ENCODE data around the gene LYRM1.

LYRM1 gene

GRCh38 chr16:20903116-20903898 is 2.7 kb downstream of the LYRM1 start:
- intact Hi-C loops (cut with DNase I; ENCODE audit: low total_unique reads), result loop anchor here (5.0 to 10.0 kb wide), 2 partner anchors 36 to 1771 kb away; no protein-coding TSS in a partner anchor
- no peaks in the 10 kb centered on the region for H3K27me3 ChIP-seq
- peaks cover 0 to 81% (median 71%) of the 10 kb centered on the region in 4 donors for H3K4me1 ChIP-seq
- TF ChIP-seq CTCF (IDR thresholded peaks at IDR 0.05), result no peak
- H3K27ac ChIP-seq, result peak overlapping the region; percentile 96 to 98
- H3K9me3 ChIP-seq, result no peaks in the 10 kb centered on the region
- H3K36me3 ChIP-seq, result no peaks in the 10 kb centered on the region
- DNase-seq, result no peak
- no peak overlapping the region for H3K4me3 ChIP-seq

- TF ChIP-seq CTCF (IDR thresholded peaks at IDR 0.05), result no peak
- Histone ChIP-seq H3K4me3 (no peak overlapping the region), H3K4me1 (peaks cover 0 to 79% (median 70%) of the 10 kb centered on the region in 4 donors), H3K9me3 (no peaks in the 10 kb centered on the region), H3K36me3 (no peaks in the 10 kb centered on the region), H3K27me3 (no peaks in the 10 kb centered on the region), H3K27ac (peak overlapping the region; percentile 96 to 98)
- DNase-seq, result no peak
- intact Hi-C loops (cut with DNase I; ENCODE audit: low total_unique reads), result loop anchor here (5.0 to 10.0 kb wide), 2 partner anchors 37 to 1771 kb away; no protein-coding TSS in a partner anchor
Measured at GRCh38 chr16:20903899-20904506, 3.4 kb downstream of the LYRM1 start.

- H3K4me1 ChIP-seq, result peaks cover 0 to 81% (median 71%) of the 10 kb centered on the region in 4 donors
- no peak overlapping the region for H3K4me3 ChIP-seq
- H3K27me3 ChIP-seq, result no peaks in the 10 kb centered on the region
- peak overlapping the region; percentile 96 to 98 for H3K27ac ChIP-seq
- no peaks in the 10 kb centered on the region for H3K9me3 ChIP-seq
- intact Hi-C loops (cut with DNase I; ENCODE audit: low total_unique reads), result loop anchor here (5.0 to 10.0 kb wide), 2 partner anchors 37 to 1770 kb away; no protein-coding TSS in a partner anchor
- no peak for TF ChIP-seq CTCF (IDR thresholded peaks at IDR 0.05)
- no peak for DNase-seq
- no peaks in the 10 kb centered on the region for H3K36me3 ChIP-seq
Measured at GRCh38 chr16:20904507-20905081, 4.0 kb downstream of the LYRM1 start.

GRCh38 chr16:20905576-20905975 is 5.0 kb downstream of the LYRM1 start:
- Histone ChIP-seq H3K9me3 (no peaks in the 10 kb centered on the region), H3K27me3 (no peaks in the 10 kb centered on the region), H3K4me3 (no peak overlapping the region), H3K4me1 (peaks cover 0 to 91% (median 71%) of the 10 kb centered on the region in 4 donors), H3K36me3 (no peaks in the 10 kb centered on the region), H3K27ac (peak overlapping the region; percentile 96 to 98)
- no peak for DNase-seq
- intact Hi-C loops (cut with DNase I; ENCODE audit: low total_unique reads), result loop anchor here (10.0 kb wide), 1 partner anchor 1769 kb away; no protein-coding TSS in a partner anchor
- TF ChIP-seq CTCF (IDR thresholded peaks at IDR 0.05), result no peak

GRCh38 chr16:20906341-20907255 is 6.0 kb downstream of the LYRM1 start:
- H3K27ac ChIP-seq, result peak overlapping the region; percentile 96 to 98
- DNase-seq, result no peak
- no peaks in the 10 kb centered on the region for H3K36me3 ChIP-seq
- H3K27me3 ChIP-seq, result no peaks in the 10 kb centered on the region
- intact Hi-C loops (cut with DNase I; ENCODE audit: low total_unique reads), result loop anchor here (10.0 kb wide), 1 partner anchor 1768 kb away; no protein-coding TSS in a partner anchor
- peaks cover 0 to 100% (median 77%) of the 10 kb centered on the region in 4 donors for H3K4me1 ChIP-seq
- peak overlapping the region in 1 of 2 donors; percentile 21 for H3K4me3 ChIP-seq
- H3K9me3 ChIP-seq, result no peaks in the 10 kb centered on the region
- TF ChIP-seq CTCF (IDR thresholded peaks at IDR 0.05), result no peak

All from tibial artery (tissue), 4 donors.